ENCODE results near the gene ZDHHC7. TPM values are rescaled to one million over a fixed set of nuclear protein-coding genes. Genes with fewer than 3 reads are reported as not detected.

The ZDHHC7 gene
- total RNA-seq, 3 donors from 2014 or later = 38.7 to 69.6 (median 41.1) TPM

GRCh38 chr16:84927621-84928591 lies 83.4 kb downstream of the ZDHHC7 start:
- Histone ChIP-seq H3K4me1 (peaks cover 0 to under 1% of the 10 kb centered on the region in 2 donors), H3K36me3 (no peaks in the 10 kb centered on the region), H3K4me3 (no peak overlapping the region), H3K9me3 (no peaks in the 10 kb centered on the region), H3K27me3 (no peaks in the 10 kb centered on the region), H3K27ac (peak overlapping the region in 1 of 2 donors; percentile 25)
- TF ChIP-seq CTCF (IDR thresholded peaks at IDR 0.05) (no peak), POLR2A (IDR thresholded peaks at IDR 0.05) (no peak), POLR2AphosphoS5 (IDR thresholded peaks at IDR 0.05) (no peak)
- no peak for DNase-seq (ENCODE audit: low spot score in 2 of 2)
- intact Hi-C loops (cut with DNase I; ENCODE audit: low total_unique reads) = no loop called here

- Histone ChIP-seq H3K4me3 (no peak overlapping the region), H3K27me3 (no peaks in the 10 kb centered on the region), H3K27ac (no peak overlapping the region), H3K9me3 (no peaks in the 10 kb centered on the region), H3K4me1 (peaks cover 0 to 3% of the 10 kb centered on the region in 2 donors), H3K36me3 (no peaks in the 10 kb centered on the region)
- intact Hi-C loops (cut with DNase I; ENCODE audit: low total_unique reads) = no loop called here
- TF ChIP-seq CTCF (IDR thresholded peaks at IDR 0.05) (no peak), POLR2AphosphoS5 (IDR thresholded peaks at IDR 0.05) (no peak), POLR2A (IDR thresholded peaks at IDR 0.05) (no peak)
- no peak for DNase-seq (ENCODE audit: low spot score in 2 of 2)
These were observed 84.9 kb downstream of the ZDHHC7 start for GRCh38 chr16:84926462-84926861.

DNA sequence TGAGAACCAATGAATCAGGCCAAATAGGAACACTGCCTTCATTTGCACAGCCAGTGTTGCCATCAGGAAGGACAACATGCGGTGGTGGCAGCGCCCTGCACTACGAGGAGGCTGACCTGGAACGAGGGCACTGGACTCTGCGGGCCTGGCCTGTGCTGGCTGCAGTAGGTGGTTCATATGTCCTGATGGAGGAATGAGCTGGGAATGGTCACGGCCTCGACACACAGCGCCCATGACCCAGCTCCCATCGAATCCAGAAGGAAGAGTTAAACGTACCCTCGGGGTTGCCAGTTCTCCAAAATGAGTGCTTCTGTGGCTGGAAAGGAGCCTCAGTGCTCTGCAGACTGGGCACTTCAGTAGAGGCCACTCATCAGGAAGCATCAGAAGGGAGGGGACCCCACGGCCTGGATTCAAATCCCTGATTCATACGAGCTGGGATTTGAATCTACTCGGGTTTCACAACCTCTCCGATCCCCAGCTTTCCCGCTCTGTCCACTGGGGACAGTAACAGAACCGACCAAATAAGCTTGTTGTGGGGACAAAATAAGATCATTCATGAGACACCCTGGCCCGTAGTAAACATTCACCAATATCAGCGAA lies 85.5 kb downstream of the ZDHHC7 start:
- TF ChIP-seq POLR2A (IDR thresholded peaks at IDR 0.05) = no peak
- H3K4me1 ChIP-seq = peaks cover 0 to 3% of the 10 kb centered on the region in 2 donors
- no peaks in the 10 kb centered on the region for H3K9me3 ChIP-seq
- no peaks in the 10 kb centered on the region for H3K27me3 ChIP-seq
- H3K27ac ChIP-seq = no peak overlapping the region
- no peak overlapping the region for H3K4me3 ChIP-seq
- no peaks in the 10 kb centered on the region for H3K36me3 ChIP-seq
- intact Hi-C loops (cut with DNase I; ENCODE audit: low total_unique reads) = no loop called here
- no peak for DNase-seq (ENCODE audit: low spot score in 2 of 2)

- Histone ChIP-seq H3K9me3 (no peaks in the 10 kb centered on the region), H3K27me3 (no peaks in the 10 kb centered on the region), H3K4me3 (no peak overlapping the region), H3K4me1 (peaks cover 0 to 3% of the 10 kb centered on the region in 2 donors), H3K36me3 (no peaks in the 10 kb centered on the region), H3K27ac (no peak overlapping the region)
- no peak for DNase-seq (ENCODE audit: low spot score in 2 of 2)
- intact Hi-C loops (cut with DNase I; ENCODE audit: low total_unique reads) = no loop called here
- peak; percentile 40 to 61 (median 56) for TF ChIP-seq CTCF (IDR thresholded peaks at IDR 0.05)
- no peak for TF ChIP-seq POLR2AphosphoS5 (IDR thresholded peaks at IDR 0.05)
- TF ChIP-seq POLR2A (IDR thresholded peaks at IDR 0.05) = no peak
These were observed 86.1 kb downstream of the ZDHHC7 start for GRCh38 chr16:84925092-84925772.

GRCh38 chr16:84924331-84925091 lies 86.8 kb downstream of the ZDHHC7 start:
- intact Hi-C loops (cut with DNase I; ENCODE audit: low total_unique reads) = no loop called here
- TF ChIP-seq POLR2AphosphoS5 (IDR thresholded peaks at IDR 0.05) (no peak), CTCF (IDR thresholded peaks at IDR 0.05) (no peak), POLR2A (IDR thresholded peaks at IDR 0.05) (no peak)
- Histone ChIP-seq H3K27me3 (no peaks in the 10 kb centered on the region), H3K36me3 (no peaks in the 10 kb centered on the region), H3K27ac (peak overlapping the region in 1 of 2 donors; percentile 10), H3K4me1 (peaks cover 0 to 3% of the 10 kb centered on the region in 2 donors), H3K9me3 (no peaks in the 10 kb centered on the region), H3K4me3 (no peak overlapping the region)
- DNase-seq (ENCODE audit: low spot score in 2 of 2) = no peak
